Hepatocyte (in vitro differentiated cells): ENCODE data around the gene ZBTB20. TPM values are rescaled to one million over a fixed set of nuclear protein-coding genes. Genes with fewer than 3 reads are reported as not detected.

Experiments
- DNase-seq: peaks from one replicate; pipeline ENCODE4 v3.0.0-alpha.2; 2016; ENCODE audit warnings: low spot score
- H2AFZ ChIP-seq: fragments of 200-600 bp; sonication (generic); 2 replicates; pipeline ENCODE4 v1.6.0; 2016; ENCODE audit warnings: antibody characterized with exemption, mild to moderate bottlenecking
- H3K27ac ChIP-seq: fragments of 200-600 bp; sonication (generic); 2 replicates; pipeline ENCODE4 v1.5.1; 2016; ENCODE audit warnings: mild to moderate bottlenecking
- H3K27me3 ChIP-seq: fragments of 200-600 bp; sonication (generic); 2 replicates; pipeline ENCODE4 v1.6.1; 2016
- H3K36me3 ChIP-seq: fragments of 200-600 bp; sonication (generic); replicated peaks from 2 replicates; pipeline ENCODE4 v1.5.1; 2016; ENCODE audit warnings: low read depth; ENCODE audit not compliant: insufficient read depth
- H3K4me1 ChIP-seq: fragments of 200-600 bp; sonication (generic); 2 replicates; pipeline ENCODE4 v1.5.1; 2016; ENCODE audit warnings: mild to moderate bottlenecking, moderate library complexity; ENCODE audit not compliant: insufficient read depth
- H3K4me2 ChIP-seq: fragments of 200-600 bp; sonication (generic); 2 replicates; pipeline ENCODE4 v1.6.0; 2016
- H3K4me3 ChIP-seq: fragments of 200-600 bp; sonication (generic); 2 replicates; pipeline ENCODE4 v1.5.1; 2016; ENCODE audit warnings: mild to moderate bottlenecking
- H3K79me2 ChIP-seq: fragments of 200-600 bp; sonication (generic); 2 replicates; pipeline ENCODE4 v1.6.0; 2017; ENCODE audit warnings: mild to moderate bottlenecking
- H3K9me2 ChIP-seq: fragments of 200-600 bp; sonication (generic); replicated peaks from 2 replicates; pipeline ENCODE4 v1.6.0; 2017; ENCODE audit warnings: mild to moderate bottlenecking; ENCODE audit not compliant: insufficient read depth
- H3K9me3 ChIP-seq: fragments of 200-600 bp; sonication (generic); 2 replicates; pipeline ENCODE4 v1.5.1; 2016; ENCODE audit warnings: low read depth, mild to moderate bottlenecking
- H4K20me1 ChIP-seq: fragments of 200-600 bp; sonication (generic); 2 replicates; pipeline ENCODE4 v1.6.0; 2016; ENCODE audit warnings: mild to moderate bottlenecking; ENCODE audit not compliant: insufficient read depth, poor library complexity, severe bottlenecking
- EZH2 ChIP-seq: fragments of 200-600 bp; sonication (generic); IDR thresholded peaks from 2 replicates; pipeline ENCODE4 v1.6.1; 2016; ENCODE audit warnings: antibody characterized with exemption, mild to moderate bottlenecking, borderline replicate concordance
- EZH2phosphoT487 ChIP-seq: fragments of 200-600 bp; sonication (generic); IDR thresholded peaks from one replicate; pipeline ENCODE4 v1.6.1; 2018; ENCODE audit warnings: antibody characterized with exemption, mild to moderate bottlenecking, low read depth, moderate library complexity; ENCODE audit not compliant: unreplicated experiment, severe bottlenecking
- WGBS: methylation state at CpG from one replicate; pipeline ENCODE4 v1.1.6; 2016; ENCODE audit warnings: low lambda C conversion rate; ENCODE audit errors: missing lambda C conversion rate; 5-methylcytosine and 5-hydroxymethylcytosine counted together
- polyA plus RNA-seq: library from polyadenylated mRNA; unstranded; fragments of >200 nt; fragmentation: Nextera tagmentation; extraction: Ambion mirVana; gene quantifications from 2 replicates; pipeline ENCODE4 v1.2.1, GENCODE V29; 2016
- total RNA-seq: library from RNA; depleted of rRNA; stranded (reverse); fragments of >200 nt; gene quantifications from 2 replicates; pipeline ENCODE4 v1.2.3, GENCODE V29; 2014
- TF ChIP-seq, protein P1 (sequence below): fragments of 200-600 bp; sonication (generic); IDR thresholded peaks from 2 replicates; pipeline ENCODE4 v1.5.1; 2016; ENCODE audit warnings: antibody characterized with exemption, mild to moderate bottlenecking; ENCODE audit not compliant: poor library complexity

Gene ZBTB20
- total and polyA plus RNA-seq, 2 experiments from 2014 or later: 25.8 to 28.0 TPM

DNA sequence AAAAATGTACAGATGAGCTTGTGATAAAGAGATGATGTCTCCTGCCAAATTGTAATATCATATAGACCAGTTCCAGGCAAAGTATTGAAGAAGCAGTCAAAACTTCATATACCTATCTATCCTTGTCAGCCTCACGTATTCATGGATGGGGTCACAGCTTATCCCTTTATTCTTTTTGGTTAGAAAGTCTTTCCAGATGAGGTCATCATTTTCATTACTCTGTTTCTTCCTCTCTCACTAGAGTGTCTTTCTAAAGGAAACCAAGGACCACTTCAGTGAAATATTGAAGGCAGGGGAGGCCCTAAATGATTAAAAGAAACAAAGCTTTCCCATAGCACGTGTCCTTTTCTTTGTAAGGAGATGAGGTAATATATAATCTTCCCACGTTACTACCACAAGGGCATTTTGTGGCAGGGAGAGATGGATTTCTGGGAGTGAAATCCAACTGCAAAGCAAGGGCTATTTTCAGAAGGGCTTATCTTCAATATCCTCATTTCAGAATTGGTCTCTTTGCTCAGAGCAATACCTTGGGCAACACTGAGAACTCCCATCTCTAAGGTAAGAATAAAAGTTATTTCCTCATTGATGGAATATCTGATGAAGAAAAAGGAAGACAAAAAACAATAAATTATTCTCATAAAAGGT, 593.0 kb downstream of the ZBTB20 start:
- 87% methylated on average over 3 of the region's 3 CpGs for WGBS

DNA sequence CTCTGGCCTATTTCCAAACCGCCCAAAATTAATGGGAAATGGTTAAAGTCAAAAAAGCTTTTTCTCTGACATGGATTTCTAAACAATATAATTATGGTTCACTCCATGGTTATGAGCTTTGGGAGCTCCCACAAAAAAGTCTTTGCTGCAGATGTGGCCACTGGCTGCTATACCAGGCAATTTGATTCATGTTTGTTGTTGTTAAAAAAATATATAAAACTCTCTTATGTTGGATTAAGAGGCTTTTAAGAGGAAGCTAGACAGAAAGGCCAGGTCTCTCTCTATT, 594.6 kb downstream of the ZBTB20 start:
- Histone ChIP-seq H3K4me3 (no peak overlapping the region), H4K20me1 (no peaks in the 10 kb centered on the region), H3K27ac (peak overlapping the region; percentile 33), H3K4me2 (no peak overlapping the region), H3K36me3 (no peaks in the 10 kb centered on the region), H3K79me2 (no peaks in the 10 kb centered on the region), H3K9me2 (no peaks in the 10 kb centered on the region), H2AFZ (no peak overlapping the region), H3K4me1 (no peaks in the 10 kb centered on the region), H3K27me3 (no peaks in the 10 kb centered on the region), H3K9me3 (no peaks in the 10 kb centered on the region)
- 61% methylated on average over 1 of the region's 1 CpG for WGBS
- TF ChIP-seq EZH2 (no peak), EZH2phosphoT487 (no peak)
- TF ChIP-seq, protein P1, sequence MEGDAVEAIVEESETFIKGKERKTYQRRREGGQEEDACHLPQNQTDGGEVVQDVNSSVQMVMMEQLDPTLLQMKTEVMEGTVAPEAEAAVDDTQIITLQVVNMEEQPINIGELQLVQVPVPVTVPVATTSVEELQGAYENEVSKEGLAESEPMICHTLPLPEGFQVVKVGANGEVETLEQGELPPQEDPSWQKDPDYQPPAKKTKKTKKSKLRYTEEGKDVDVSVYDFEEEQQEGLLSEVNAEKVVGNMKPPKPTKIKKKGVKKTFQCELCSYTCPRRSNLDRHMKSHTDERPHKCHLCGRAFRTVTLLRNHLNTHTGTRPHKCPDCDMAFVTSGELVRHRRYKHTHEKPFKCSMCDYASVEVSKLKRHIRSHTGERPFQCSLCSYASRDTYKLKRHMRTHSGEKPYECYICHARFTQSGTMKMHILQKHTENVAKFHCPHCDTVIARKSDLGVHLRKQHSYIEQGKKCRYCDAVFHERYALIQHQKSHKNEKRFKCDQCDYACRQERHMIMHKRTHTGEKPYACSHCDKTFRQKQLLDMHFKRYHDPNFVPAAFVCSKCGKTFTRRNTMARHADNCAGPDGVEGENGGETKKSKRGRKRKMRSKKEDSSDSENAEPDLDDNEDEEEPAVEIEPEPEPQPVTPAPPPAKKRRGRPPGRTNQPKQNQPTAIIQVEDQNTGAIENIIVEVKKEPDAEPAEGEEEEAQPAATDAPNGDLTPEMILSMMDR: no peak
- peak; percentile 4 for DNase-seq

More for the DNA sequence above, 593.0 kb downstream of the ZBTB20 start:
- Histone ChIP-seq H4K20me1 (no peaks in the 10 kb centered on the region), H3K4me1 (no peaks in the 10 kb centered on the region), H2AFZ (no peak overlapping the region), H3K27me3 (no peaks in the 10 kb centered on the region), H3K4me3 (no peak overlapping the region), H3K9me3 (no peaks in the 10 kb centered on the region), H3K79me2 (no peaks in the 10 kb centered on the region), H3K36me3 (no peaks in the 10 kb centered on the region), H3K9me2 (no peaks in the 10 kb centered on the region), H3K27ac (no peak overlapping the region), H3K4me2 (no peak overlapping the region)
- no peak for DNase-seq
- TF ChIP-seq EZH2phosphoT487 (no peak), EZH2 (no peak)
- TF ChIP-seq, protein P1: no peak

DNA sequence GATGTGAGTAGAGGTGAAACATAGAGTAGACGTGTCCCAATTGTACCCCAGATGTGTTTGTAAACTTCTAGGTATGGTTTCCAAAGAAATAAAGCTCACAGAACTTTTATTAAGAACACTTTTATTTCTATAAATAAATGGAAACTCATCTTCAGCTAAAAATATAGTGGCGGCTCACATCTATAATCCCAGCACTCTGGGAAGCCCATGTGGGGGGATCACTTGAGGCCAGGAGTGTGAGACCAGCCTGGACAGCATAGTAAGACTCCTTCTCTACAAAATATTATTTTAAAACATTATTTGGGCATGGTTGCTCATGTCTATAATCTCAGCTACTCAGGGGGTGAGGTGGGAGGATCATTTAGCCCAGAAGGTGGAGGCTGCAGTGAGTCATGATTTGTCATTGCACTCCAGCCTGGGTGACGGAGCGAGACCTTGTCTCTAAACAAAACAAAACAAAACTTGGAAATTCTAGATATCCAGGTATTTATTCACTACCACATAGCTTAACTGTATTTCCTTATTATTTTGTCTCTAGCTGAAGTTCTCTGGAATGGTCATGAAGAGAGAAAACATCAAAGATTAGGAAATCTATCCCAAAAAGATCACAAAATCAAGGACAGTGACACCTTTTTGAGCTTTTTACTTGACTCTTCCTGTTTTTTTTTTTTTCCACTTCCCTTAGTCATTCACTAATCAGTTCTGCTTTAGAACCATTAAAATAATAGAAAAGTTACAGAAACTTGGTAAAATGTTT, 595.1 kb downstream of the ZBTB20 start:
- no peaks in the 10 kb centered on the region for H3K27me3 ChIP-seq
- no peak for TF ChIP-seq EZH2
- TF ChIP-seq EZH2phosphoT487: no peak
- TF ChIP-seq, protein P1: no peak
- H3K27ac ChIP-seq: peak overlapping the region; percentile 17
- H3K4me2 ChIP-seq: no peak overlapping the region
- no peaks in the 10 kb centered on the region for H3K9me3 ChIP-seq
- no peaks in the 10 kb centered on the region for H3K4me1 ChIP-seq
- no peak overlapping the region for H3K4me3 ChIP-seq
- H3K36me3 ChIP-seq: no peaks in the 10 kb centered on the region
- no peak overlapping the region for H2AFZ ChIP-seq
- 90% methylated on average over 4 of the region's 4 CpGs for whole genome bisulfite sequencing
- DNase-seq: no peak
- H3K9me2 ChIP-seq: no peaks in the 10 kb centered on the region
- H4K20me1 ChIP-seq: no peaks in the 10 kb centered on the region
- H3K79me2 ChIP-seq: no peaks in the 10 kb centered on the region
